Cardiac fibroblast (primary cell): ENCODE data around the gene DSG1.
"Not testable (repeated sequence)": the region's sequence is repeated elsewhere in the genome, so short reads cannot be mapped to it uniquely, and the experiment has no call there.

ENCODE experiments used
- DNase-seq, 2 donors: peaks; one replicate each; pipeline versions ENCODE4 v3.0.0 to v3.0.0-alpha.2; 2010; ENCODE audit warnings: low read depth in 2 of 2
- H3K4me3 ChIP-seq, 2 donors: replicated peaks in 1 of 2; 1 replicate in 1 of 2; 2 replicates in 1 of 2; pipeline ENCODE4 v1.5.1; 2011; ENCODE audit warnings: low read depth in 2 of 2, low read length in 2 of 2, mild to moderate bottlenecking in 2 of 2, moderate library complexity in 1 of 2
- CTCF ChIP-seq: IDR thresholded peaks from one replicate; pipeline ENCODE4 v1.5.1; 2011; ENCODE audit warnings: low read depth, mild to moderate bottlenecking, low read length, inconsistent platforms

Gene DSG1

GRCh38 chr18:31325051-31325450 is 7.1 kb downstream of the DSG1 start:
- no peak overlapping the region for H3K4me3 ChIP-seq
- no peak for TF ChIP-seq CTCF
- peak; percentile 80 to 95 for DNase-seq

GRCh38 chr18:31329787-31330438 is 12.0 kb downstream of the DSG1 start:
- no peak for TF ChIP-seq CTCF
- DNase-seq, result no peak
- H3K4me3 ChIP-seq, result no peak overlapping the region

GRCh38 chr18:31343454-31343853 is 25.5 kb downstream of the DSG1 start:
- DNase-seq, result no peak
- TF ChIP-seq CTCF, result no peak
- H3K4me3 ChIP-seq, result no peak overlapping the region

- not testable (repeated sequence) for DNase-seq, H3K4me3 ChIP-seq
Measured at GRCh38 chr18:31353336-31353735, 35.4 kb downstream of the DSG1 start.

- TF ChIP-seq CTCF, result no peak
- DNase-seq, result no peak
- no peak overlapping the region for H3K4me3 ChIP-seq
Measured at GRCh38 chr18:31354990-31355389, 37.0 kb downstream of the DSG1 start.

GRCh38 chr18:31356025-31356424 is 38.1 kb downstream of the DSG1 start:
- no peak for DNase-seq
- no peak overlapping the region for H3K4me3 ChIP-seq
- TF ChIP-seq CTCF, result no peak

GRCh38 chr18:31364190-31364589 is 46.2 kb downstream of the DSG1 start:
- TF ChIP-seq CTCF, result no peak
- no peak for DNase-seq
- no peak overlapping the region for H3K4me3 ChIP-seq
